ENCODE measurements around the gene GBA3.

The GBA3 gene

GRCh38 chr4:22703912-22704311, 11.2 kb downstream of the GBA3 start:
- no peak for DNase-seq

GRCh38 chr4:22707390-22707789, 14.7 kb downstream of the GBA3 start:
- DNase-seq: no peak

GRCh38 chr4:22708961-22709360, 16.2 kb downstream of the GBA3 start:
- no peak for DNase-seq

- DNase-seq: no peak
These were observed 19.4 kb downstream of the GBA3 start for GRCh38 chr4:22712105-22712504.

GRCh38 chr4:22712529-22712928, 19.8 kb downstream of the GBA3 start:
- no peak for DNase-seq

- no peak for DNase-seq
These were observed 21.1 kb downstream of the GBA3 start for GRCh38 chr4:22713841-22714240.

- DNase-seq: no peak
These were observed 26.5 kb downstream of the GBA3 start for GRCh38 chr4:22719218-22719617.

GRCh38 chr4:22720091-22720490, 27.4 kb downstream of the GBA3 start:
- no peak for DNase-seq

- DNase-seq: no peak
These were observed 28.5 kb downstream of the GBA3 start for GRCh38 chr4:22721204-22721603.

GRCh38 chr4:22730021-22730420, 37.3 kb downstream of the GBA3 start:
- no peak for DNase-seq

GRCh38 chr4:22733816-22734215, 41.1 kb downstream of the GBA3 start:
- no peak for DNase-seq

GRCh38 chr4:22736912-22737311, 44.2 kb downstream of the GBA3 start:
- DNase-seq: no peak

GRCh38 chr4:22739968-22740367, 47.2 kb downstream of the GBA3 start:
- no peak for DNase-seq

GRCh38 chr4:22741744-22742143, 49.0 kb downstream of the GBA3 start:
- DNase-seq: no peak

GRCh38 chr4:22743290-22743689, 50.6 kb downstream of the GBA3 start:
- DNase-seq: no peak

GRCh38 chr4:22744478-22745062, 51.8 kb downstream of the GBA3 start:
- DNase-seq: no peak

- no peak for DNase-seq
These were observed 52.5 kb downstream of the GBA3 start for GRCh38 chr4:22745234-22745633.

- no peak for DNase-seq
These were observed 61.4 kb downstream of the GBA3 start for GRCh38 chr4:22754116-22754515.

GRCh38 chr4:22762548-22762947, 69.8 kb downstream of the GBA3 start:
- no peak for DNase-seq

GRCh38 chr4:22764183-22764582, 71.4 kb downstream of the GBA3 start:
- DNase-seq: no peak

GRCh38 chr4:22766068-22766467, 73.3 kb downstream of the GBA3 start:
- no peak for DNase-seq

GRCh38 chr4:22778547-22779163, 85.9 kb downstream of the GBA3 start:
- DNase-seq: no peak

- no peak for DNase-seq
These were observed 87.6 kb downstream of the GBA3 start for GRCh38 chr4:22780317-22780716.

GRCh38 chr4:22780797-22781196, 88.1 kb downstream of the GBA3 start:
- no peak for DNase-seq

GRCh38 chr4:22787753-22788375, 95.1 kb downstream of the GBA3 start:
- no peak for DNase-seq
